Hematopoietic multipotent progenitor cell treated with erythropoietin and hydrocortisone succinate and interleukin-3 and kit ligand, for 4 days (in vitro differentiated cells): ENCODE results near the gene UBTD1.
"Not testable (repeated sequence)": the region's sequence is repeated elsewhere in the genome, so short reads cannot be mapped to it uniquely, and the experiment has no call there.

ENCODE experiments used
- DNase-seq: peaks from one replicate; pipeline ENCODE4 v3.0.0-alpha.2; 2015

UBTD1 gene

GRCh38 chr10:97517096-97517750 lies 18.5 kb downstream of the UBTD1 start:
- no peak for DNase-seq

GRCh38 chr10:97517778-97518300 lies 19.1 kb downstream of the UBTD1 start:
- no peak for DNase-seq

GRCh38 chr10:97518301-97519043 lies 19.7 kb downstream of the UBTD1 start:
- no peak for DNase-seq

- DNase-seq, result no peak
Observed at GRCh38 chr10:97519342-97519741, 20.6 kb downstream of the UBTD1 start.

GRCh38 chr10:97520520-97520919 lies 21.8 kb downstream of the UBTD1 start:
- DNase-seq, result no peak

GRCh38 chr10:97520978-97521761 lies 22.4 kb downstream of the UBTD1 start:
- DNase-seq, result no peak

- no peak for DNase-seq
Observed at GRCh38 chr10:97522071-97522470, 23.3 kb downstream of the UBTD1 start.

GRCh38 chr10:97522937-97523336 lies 24.2 kb downstream of the UBTD1 start:
- DNase-seq, result no peak

- no peak for DNase-seq
Observed at GRCh38 chr10:97525086-97525485, 26.4 kb downstream of the UBTD1 start.

GRCh38 chr10:97525683-97526110 lies 27.0 kb downstream of the UBTD1 start:
- DNase-seq, result no peak

GRCh38 chr10:97528876-97529275 lies 30.2 kb downstream of the UBTD1 start:
- DNase-seq, result not testable (repeated sequence)

- DNase-seq, result no peak
Observed at GRCh38 chr10:97529685-97530465, 31.2 kb downstream of the UBTD1 start.

- DNase-seq, result no peak
Observed at GRCh38 chr10:97531401-97531986, 32.8 kb downstream of the UBTD1 start.

GRCh38 chr10:97532935-97533671 lies 34.4 kb downstream of the UBTD1 start:
- DNase-seq, result no peak

GRCh38 chr10:97533888-97534287 lies 35.2 kb downstream of the UBTD1 start:
- DNase-seq, result no peak

- peak; percentile 63 for DNase-seq
Observed at GRCh38 chr10:97534746-97535367, 36.1 kb downstream of the UBTD1 start.

GRCh38 chr10:97537186-97537869 lies 38.6 kb downstream of the UBTD1 start:
- DNase-seq, result no peak

- no peak for DNase-seq
Observed at GRCh38 chr10:97538411-97538810, 39.7 kb downstream of the UBTD1 start.

- no peak for DNase-seq
Observed at GRCh38 chr10:97538839-97539238, 40.1 kb downstream of the UBTD1 start.

- DNase-seq, result no peak
Observed at GRCh38 chr10:97539523-97540200, 40.9 kb downstream of the UBTD1 start.
